ENCODE data around the gene SCN1A. TPM values are rescaled to one million over a fixed set of nuclear protein-coding genes. Genes with fewer than 3 reads are reported as not detected.

The SCN1A gene
- total RNA-seq, 1 experiment from 2014 or later: 1.6 TPM

DNA sequence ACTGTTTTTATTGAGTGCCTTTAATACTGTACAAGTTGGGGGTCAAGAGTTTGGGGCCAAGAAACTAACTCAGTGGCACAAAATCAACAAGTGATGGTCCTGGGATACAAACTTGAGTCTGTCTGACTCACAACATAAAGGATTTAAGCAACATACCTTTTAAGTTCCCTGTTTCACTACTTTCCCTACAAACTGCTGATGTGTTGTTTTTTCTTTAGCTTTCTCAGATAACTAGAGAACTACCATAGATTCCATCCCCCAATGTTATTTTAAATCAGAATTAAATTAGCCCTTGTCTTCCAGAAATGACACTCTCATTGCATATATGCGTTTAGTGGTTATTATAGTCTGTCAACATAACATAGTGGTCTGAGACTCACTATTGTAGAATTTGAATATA, 116.2 kb downstream of the SCN1A start:
- POLR2A ChIA-PET: no interaction called here
- H3K4me1 Mint-ChIP-seq: no peaks in the 10 kb centered on the region

More for the DNA sequence above, 116.2 kb downstream of the SCN1A start:
- H3K27me3 Mint-ChIP-seq (ENCODE audit: low read depth): no peaks in the 10 kb centered on the region
- no peak for TF ChIP-seq FOXP4 (CRISPR knock-in tag; IDR thresholded peaks at IDR 0.05)
- no peak for TF ChIP-seq TEAD4 (CRISPR knock-in tag; IDR thresholded peaks at IDR 0.05)
- TF ChIP-seq, protein P1, sequence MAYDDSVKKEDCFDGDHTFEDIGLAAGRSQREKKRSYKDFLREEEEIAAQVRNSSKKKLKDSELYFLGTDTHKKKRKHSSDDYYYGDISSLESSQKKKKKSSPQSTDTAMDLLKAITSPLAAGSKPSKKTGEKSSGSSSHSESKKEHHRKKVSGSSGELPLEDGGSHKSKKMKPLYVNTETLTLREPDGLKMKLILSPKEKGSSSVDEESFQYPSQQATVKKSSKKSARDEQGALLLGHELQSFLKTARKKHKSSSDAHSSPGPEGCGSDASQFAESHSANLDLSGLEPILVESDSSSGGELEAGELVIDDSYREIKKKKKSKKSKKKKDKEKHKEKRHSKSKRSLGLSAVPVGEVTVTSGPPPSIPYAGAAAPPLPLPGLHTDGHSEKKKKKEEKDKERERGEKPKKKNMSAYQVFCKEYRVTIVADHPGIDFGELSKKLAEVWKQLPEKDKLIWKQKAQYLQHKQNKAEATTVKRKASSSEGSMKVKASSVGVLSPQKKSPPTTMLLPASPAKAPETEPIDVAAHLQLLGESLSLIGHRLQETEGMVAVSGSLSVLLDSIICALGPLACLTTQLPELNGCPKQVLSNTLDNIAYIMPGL (CRISPR knock-in tag; IDR thresholded peaks at IDR 0.05): no peak
- no peak for TF ChIP-seq ERG (CRISPR knock-in tag; IDR thresholded peaks at IDR 0.05)
- TF ChIP-seq TEAD1 (CRISPR knock-in tag; IDR thresholded peaks at IDR 0.05): no peak
- TF ChIP-seq PRDM15 (CRISPR knock-in tag; IDR thresholded peaks at IDR 0.05): no peak
- no peak for TF ChIP-seq GRHL2 (CRISPR knock-in tag; IDR thresholded peaks at IDR 0.05; ENCODE audit: insufficient replicate concordance, severe bottlenecking)
- TF ChIP-seq ZMAT4 (CRISPR knock-in tag; IDR thresholded peaks at IDR 0.05): no peak
- no peak for TF ChIP-seq ZNF232 (CRISPR knock-in tag; IDR thresholded peaks at IDR 0.05)
- no peak for TF ChIP-seq GABPB1 (CRISPR knock-in tag; IDR thresholded peaks at IDR 0.05)
- no peak for TF ChIP-seq SMAD3 (CRISPR knock-in tag; IDR thresholded peaks at IDR 0.05; ENCODE audit: borderline replicate concordance)
- TF ChIP-seq CREM (CRISPR knock-in tag; IDR thresholded peaks at IDR 0.05): no peak
- no peak for TF ChIP-seq JUN (CRISPR knock-in tag; IDR thresholded peaks at IDR 0.05)
- TF ChIP-seq FOXK1 (CRISPR knock-in tag; IDR thresholded peaks at IDR 0.05): no peak
- TF ChIP-seq, protein P2, sequence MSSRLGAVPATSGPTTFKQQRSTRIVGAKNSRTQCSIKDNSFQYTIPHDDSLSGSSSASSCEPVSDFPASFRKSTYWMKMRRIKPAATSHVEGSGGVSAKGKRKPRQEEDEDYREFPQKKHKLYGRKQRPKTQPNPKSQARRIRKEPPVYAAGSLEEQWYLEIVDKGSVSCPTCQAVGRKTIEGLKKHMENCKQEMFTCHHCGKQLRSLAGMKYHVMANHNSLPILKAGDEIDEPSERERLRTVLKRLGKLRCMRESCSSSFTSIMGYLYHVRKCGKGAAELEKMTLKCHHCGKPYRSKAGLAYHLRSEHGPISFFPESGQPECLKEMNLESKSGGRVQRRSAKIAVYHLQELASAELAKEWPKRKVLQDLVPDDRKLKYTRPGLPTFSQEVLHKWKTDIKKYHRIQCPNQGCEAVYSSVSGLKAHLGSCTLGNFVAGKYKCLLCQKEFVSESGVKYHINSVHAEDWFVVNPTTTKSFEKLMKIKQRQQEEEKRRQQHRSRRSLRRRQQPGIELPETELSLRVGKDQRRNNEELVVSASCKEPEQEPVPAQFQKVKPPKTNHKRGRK (CRISPR knock-in tag; IDR thresholded peaks at IDR 0.05; ENCODE audit: borderline replicate concordance): no peak
- TF ChIP-seq, protein P3, sequence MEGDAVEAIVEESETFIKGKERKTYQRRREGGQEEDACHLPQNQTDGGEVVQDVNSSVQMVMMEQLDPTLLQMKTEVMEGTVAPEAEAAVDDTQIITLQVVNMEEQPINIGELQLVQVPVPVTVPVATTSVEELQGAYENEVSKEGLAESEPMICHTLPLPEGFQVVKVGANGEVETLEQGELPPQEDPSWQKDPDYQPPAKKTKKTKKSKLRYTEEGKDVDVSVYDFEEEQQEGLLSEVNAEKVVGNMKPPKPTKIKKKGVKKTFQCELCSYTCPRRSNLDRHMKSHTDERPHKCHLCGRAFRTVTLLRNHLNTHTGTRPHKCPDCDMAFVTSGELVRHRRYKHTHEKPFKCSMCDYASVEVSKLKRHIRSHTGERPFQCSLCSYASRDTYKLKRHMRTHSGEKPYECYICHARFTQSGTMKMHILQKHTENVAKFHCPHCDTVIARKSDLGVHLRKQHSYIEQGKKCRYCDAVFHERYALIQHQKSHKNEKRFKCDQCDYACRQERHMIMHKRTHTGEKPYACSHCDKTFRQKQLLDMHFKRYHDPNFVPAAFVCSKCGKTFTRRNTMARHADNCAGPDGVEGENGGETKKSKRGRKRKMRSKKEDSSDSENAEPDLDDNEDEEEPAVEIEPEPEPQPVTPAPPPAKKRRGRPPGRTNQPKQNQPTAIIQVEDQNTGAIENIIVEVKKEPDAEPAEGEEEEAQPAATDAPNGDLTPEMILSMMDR (IDR thresholded peaks at IDR 0.05): no peak
- no peak for TF ChIP-seq ZNF281 (CRISPR knock-in tag; IDR thresholded peaks at IDR 0.05)
- TF ChIP-seq, protein P4, sequence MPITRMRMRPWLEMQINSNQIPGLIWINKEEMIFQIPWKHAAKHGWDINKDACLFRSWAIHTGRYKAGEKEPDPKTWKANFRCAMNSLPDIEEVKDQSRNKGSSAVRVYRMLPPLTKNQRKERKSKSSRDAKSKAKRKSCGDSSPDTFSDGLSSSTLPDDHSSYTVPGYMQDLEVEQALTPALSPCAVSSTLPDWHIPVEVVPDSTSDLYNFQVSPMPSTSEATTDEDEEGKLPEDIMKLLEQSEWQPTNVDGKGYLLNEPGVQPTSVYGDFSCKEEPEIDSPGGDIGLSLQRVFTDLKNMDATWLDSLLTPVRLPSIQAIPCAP (CRISPR knock-in tag; IDR thresholded peaks at IDR 0.05): no peak
- TF ChIP-seq NR3C1 (CRISPR knock-in tag; conservative IDR thresholded peaks at IDR 0.05; ENCODE audit: low read depth): no peak
- CTCF ChIA-PET: interaction anchor here (0.8 to 1.0 kb wide), 2 partner anchors 56 to 116 kb away, joined by 3 to 4 read pairs; partner anchors contain the start of gene SCN1A
- no peak overlapping the region for H3K27ac Mint-ChIP-seq
- H3K4me3 Mint-ChIP-seq: no peak overlapping the region
- H3K9me3 Mint-ChIP-seq: no peaks in the 10 kb centered on the region
- no peaks in the 10 kb centered on the region for H3K36me3 Mint-ChIP-seq
- ATAC-seq (no peak), DNase-seq (ENCODE audit: low spot score) (no peak)

Data from WTC11 (cell line).